Endothelial cell of umbilical vein (primary cell): ENCODE data around the gene SDCCAG8. TPM values are rescaled to one million over a fixed set of nuclear protein-coding genes. Genes with fewer than 3 reads are reported as not detected.

Experiments used
- BruUV-seq: library from RNA; stranded (reverse); fragments of 400-500 nt; replicated peaks from 2 replicates; lab custom pipeline; 2021; lab: Mats Ljungman, UMichigan
- CTCF ChIA-PET: fragments of 300-600, 350-600 bp; sonication (Branson Sonifier 250); formaldehyde crosslinking; loops from one replicate; lab custom pipeline; 2021; ENCODE audit warnings: antibody characterized with exemption, inconsistent platforms; lab: Charles Lee
- POLR2A ChIA-PET: fragments of 300-600, 350-600 bp; sonication (Branson Sonifier 250); formaldehyde crosslinking; loops from one replicate; lab custom pipeline; 2021; ENCODE audit warnings: antibody characterized with exemption, inconsistent platforms; lab: Charles Lee
- DNase-seq: peaks from one replicate; pipeline ENCODE4 v3.0.0-alpha.2; 2011; ENCODE audit warnings: low read depth, low spot score
- FAIRE-seq: peaks from 2 replicates; lab custom pipeline; 2011; peaks lifted over from hg19 to GRCh38; lab: Jason Lieb, UNC
- H2AFZ ChIP-seq: 2 replicates; pipeline ENCODE4 v1.6.0; 2012; ENCODE audit warnings: low read depth, low read length, control low read depth, inconsistent platforms
- H3K27ac ChIP-seq: 2 replicates; pipeline ENCODE4 v1.5.1; 2011; ENCODE audit warnings: low read depth, mild to moderate bottlenecking, control low read depth, low read length, moderate library complexity; ENCODE audit not compliant: insufficient read depth
- H3K27me3 ChIP-seq, 2 experiments: 2 replicates each; pipeline versions ENCODE4 v1.6.0 to v1.6.1; 2011; ENCODE audit warnings: low read length in 2 of 2, mixed read lengths in 1 of 2; ENCODE audit not compliant: control insufficient read depth in 2 of 2, insufficient read depth in 2 of 2
- H3K36me3 ChIP-seq, 2 experiments: 2 replicates in 1 of 2; 3 replicates in 1 of 2; pipeline ENCODE4 v1.5.1; 2011; ENCODE audit warnings: low read length in 2 of 2, mild to moderate bottlenecking in 1 of 2, moderate library complexity in 1 of 2; ENCODE audit not compliant: control insufficient read depth in 2 of 2, insufficient read depth in 2 of 2; ENCODE audit errors: extremely low read depth in 1 of 2
- H3K4me1 ChIP-seq: 3 replicates; pipeline ENCODE4 v1.5.1; 2011; ENCODE audit warnings: mild to moderate bottlenecking, low read length; ENCODE audit not compliant: control insufficient read depth, insufficient read depth; ENCODE audit errors: extremely low read depth
- H3K4me2 ChIP-seq: 2 replicates; pipeline ENCODE4 v1.6.1; 2011; ENCODE audit warnings: low read length, control low read depth, mixed read lengths; ENCODE audit not compliant: insufficient read depth
- H3K4me3 ChIP-seq, 3 experiments: fragments of 200-600 bp in 1 of 3; sonication (generic), shearing (Covaris generic) in 1 of 3; replicated peaks in 1 of 3; 2 replicates each; pipeline ENCODE4 v1.5.1; 2011 to 2016; ENCODE audit warnings: control low read depth in 3 of 3, low read length in 3 of 3, mild to moderate bottlenecking in 2 of 3, inconsistent platforms in 1 of 3, low read depth in 1 of 3, moderate library complexity in 1 of 3; ENCODE audit not compliant: insufficient read depth in 1 of 3
- H3K79me2 ChIP-seq: 2 replicates; pipeline ENCODE4 v1.6.0; 2012; ENCODE audit warnings: low read length, inconsistent platforms; ENCODE audit not compliant: control insufficient read depth, insufficient read depth
- H3K9ac ChIP-seq: replicated peaks from 2 replicates; pipeline ENCODE3; 2011; ENCODE audit warnings: low read length, control low read depth; ENCODE audit not compliant: insufficient read depth; ENCODE audit errors: extremely low read depth
- H3K9me1 ChIP-seq: replicated peaks from 3 replicates; pipeline ENCODE4 v1.6.0; 2011; ENCODE audit warnings: mild to moderate bottlenecking, low read length; ENCODE audit not compliant: control insufficient read depth, insufficient read depth; ENCODE audit errors: extremely low read depth
- H3K9me3 ChIP-seq: replicated peaks from 2 replicates; pipeline ENCODE4 v1.5.1; 2012; ENCODE audit warnings: low read length, inconsistent platforms; ENCODE audit not compliant: control insufficient read depth, insufficient read depth
- H4K20me1 ChIP-seq: replicated peaks from 2 replicates; pipeline ENCODE3; 2011; ENCODE audit warnings: mild to moderate bottlenecking, low read length; ENCODE audit not compliant: control insufficient read depth, insufficient read depth; ENCODE audit errors: extremely low read depth
- EZH2 ChIP-seq: IDR thresholded peaks from 2 replicates; pipeline ENCODE4 v1.6.1; 2012; ENCODE audit warnings: borderline replicate concordance, low read depth, mild to moderate bottlenecking, moderate library complexity, low read length, inconsistent platforms; ENCODE audit not compliant: severe bottlenecking
- FOS ChIP-seq: IDR thresholded peaks from 2 replicates; pipeline ENCODE4 v1.6.1; 2011; ENCODE audit warnings: mild to moderate bottlenecking, low read length, moderate library complexity, borderline replicate concordance; ENCODE audit not compliant: insufficient read depth
- GATA2 ChIP-seq: IDR thresholded peaks from 2 replicates; pipeline ENCODE4 v1.7.0; 2011; ENCODE audit warnings: low read depth, mild to moderate bottlenecking, moderate library complexity, mixed read lengths, low read length; ENCODE audit not compliant: insufficient read length, insufficient read depth
- JUN ChIP-seq: IDR thresholded peaks from 2 replicates; pipeline ENCODE4 v1.6.1; 2011; ENCODE audit warnings: borderline replicate concordance, low read depth; ENCODE audit not compliant: insufficient read length, insufficient read depth
- MYC ChIP-seq: IDR thresholded peaks from one replicate; pipeline ENCODE4 v1.6.1; 2011; ENCODE audit warnings: mild to moderate bottlenecking, low read depth, low read length
- POLR2A ChIP-seq: IDR thresholded peaks from 2 replicates; pipeline ENCODE4 v1.6.1; 2012; ENCODE audit warnings: low read depth, mild to moderate bottlenecking, control low read depth, low read length
- POLR2AphosphoS5 ChIP-seq: IDR thresholded peaks from 2 replicates; pipeline ENCODE4 v1.6.1; 2012; ENCODE audit warnings: low read depth, mild to moderate bottlenecking, control low read depth, low read length, moderate library complexity; ENCODE audit not compliant: insufficient read depth
- dilution Hi-C: fragments of 300-500 bp; cut with MboI; formaldehyde crosslinking; loops from one replicate; pipeline ENCODE4 v1.15.0; 2019; ENCODE audit warnings: low sequenced_read_pairs; ENCODE audit not compliant: extremely low pct_ligation_motif_present
- intact Hi-C: fragments of 100-400 bp; cut with micrococcal nuclease; formaldehyde crosslinking; loops from one replicate; pipeline ENCODE4 v1.10.0; 2022
- polyA plus RNA-seq, 4 experiments: library from polyadenylated mRNA; depleted of rRNA in 3 of 4; stranded (reverse) in 3 of 4; unstranded in 1 of 4; fragments of >200 nt; gene quantifications; 2 replicates each; pipeline versions ENCODE4 v1.2.1 to v1.2.3, GENCODE V29; 2011 to 2012; ENCODE audit warnings: missing spikeins in 1 of 4
- total RNA-seq: library from RNA; stranded (reverse); gene quantifications from 2 replicates; pipeline ENCODE4 v1.2.3, GENCODE V29; 2021
- TF ChIP-seq, protein P1 (sequence below), 2 donors: IDR thresholded peaks; 1 replicate in 1 of 2; 2 replicates in 1 of 2; pipeline ENCODE4 v1.5.1; 2011; ENCODE audit warnings: low read length in 2 of 2, mild to moderate bottlenecking in 2 of 2, moderate library complexity in 2 of 2, control low read depth in 1 of 2, inconsistent platforms in 1 of 2, low read depth in 1 of 2; ENCODE audit not compliant: insufficient read depth in 1 of 2; ENCODE audit errors: extremely low read depth in 1 of 2
- TF ChIP-seq, protein P2 (sequence below): IDR thresholded peaks from 2 replicates; pipeline ENCODE4 v1.6.1; 2011; ENCODE audit not compliant: insufficient read depth, insufficient read length

SDCCAG8 gene
- total and polyA plus RNA-seq, 2 donors (not counting 3 experiments of a cell fraction or from before 2014, with no cell fraction given): 14.6 to 25.7 TPM

GRCh38 chr1:243505986-243506689 lies 250.3 kb downstream of the SDCCAG8 start:
- Histone ChIP-seq H3K9ac (no peak overlapping the region), H3K4me1 (no peaks in the 10 kb centered on the region), H2AFZ (no peak overlapping the region), H3K9me3 (no peaks in the 10 kb centered on the region), H3K9me1 (no peaks in the 10 kb centered on the region), H3K36me3 (peaks cover 0 to 11% of the 10 kb centered on the region in 2 experiments), H3K27me3 (no peaks in the 10 kb centered on the region), H3K79me2 (no peaks in the 10 kb centered on the region), H4K20me1 (no peaks in the 10 kb centered on the region), H3K27ac (no peak overlapping the region), H3K4me3 (no peak overlapping the region), H3K4me2 (no peak overlapping the region)
- ChIA-PET CTCF (interaction anchor here (1.1 to 1.5 kb wide), 2 partner anchors 14 to 243 kb away, joined by 3 read pairs; no protein-coding TSS in a partner anchor), POLR2A (no interaction called here)
- intact Hi-C loops (no loop called here), dilution Hi-C loops (no loop called here)
- FAIRE-seq (no peak), DNase-seq (no peak)
- TF ChIP-seq FOS: no peak
- TF ChIP-seq, protein P1, sequence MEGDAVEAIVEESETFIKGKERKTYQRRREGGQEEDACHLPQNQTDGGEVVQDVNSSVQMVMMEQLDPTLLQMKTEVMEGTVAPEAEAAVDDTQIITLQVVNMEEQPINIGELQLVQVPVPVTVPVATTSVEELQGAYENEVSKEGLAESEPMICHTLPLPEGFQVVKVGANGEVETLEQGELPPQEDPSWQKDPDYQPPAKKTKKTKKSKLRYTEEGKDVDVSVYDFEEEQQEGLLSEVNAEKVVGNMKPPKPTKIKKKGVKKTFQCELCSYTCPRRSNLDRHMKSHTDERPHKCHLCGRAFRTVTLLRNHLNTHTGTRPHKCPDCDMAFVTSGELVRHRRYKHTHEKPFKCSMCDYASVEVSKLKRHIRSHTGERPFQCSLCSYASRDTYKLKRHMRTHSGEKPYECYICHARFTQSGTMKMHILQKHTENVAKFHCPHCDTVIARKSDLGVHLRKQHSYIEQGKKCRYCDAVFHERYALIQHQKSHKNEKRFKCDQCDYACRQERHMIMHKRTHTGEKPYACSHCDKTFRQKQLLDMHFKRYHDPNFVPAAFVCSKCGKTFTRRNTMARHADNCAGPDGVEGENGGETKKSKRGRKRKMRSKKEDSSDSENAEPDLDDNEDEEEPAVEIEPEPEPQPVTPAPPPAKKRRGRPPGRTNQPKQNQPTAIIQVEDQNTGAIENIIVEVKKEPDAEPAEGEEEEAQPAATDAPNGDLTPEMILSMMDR (IDR thresholded peaks at IDR 0.05; ENCODE audit: extremely low read depth in 1 of 2, insufficient read depth in 1 of 2, low read depth in 1 of 2, low read length in 2 of 2): no peak
- TF ChIP-seq JUN: no peak
- TF ChIP-seq MYC: no peak
- no peak for TF ChIP-seq POLR2A
- TF ChIP-seq POLR2AphosphoS5: no peak
- TF ChIP-seq, protein P2, sequence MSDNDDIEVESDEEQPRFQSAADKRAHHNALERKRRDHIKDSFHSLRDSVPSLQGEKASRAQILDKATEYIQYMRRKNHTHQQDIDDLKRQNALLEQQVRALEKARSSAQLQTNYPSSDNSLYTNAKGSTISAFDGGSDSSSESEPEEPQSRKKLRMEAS: no peak
- no peak for TF ChIP-seq EZH2
- TF ChIP-seq GATA2: no peak
- no TSS peak for BruUV-seq
